Naive B cell (primary cell): Measurements from ENCODE around the gene HLA-DRB5. TPM values are rescaled to one million over a fixed set of nuclear protein-coding genes. Genes with fewer than 3 reads are reported as not detected.
A peak's percentile ranks its signal among the peaks of the same experiment; 100 is the strongest.
"Not testable (repeated sequence)": the region's sequence is repeated elsewhere in the genome, so short reads cannot be mapped to it uniquely, and the experiment has no call there.

Source experiments
- ATAC-seq, 2 donors: fragments of 150-1000 bp; cut with Tn5 transposase; 2 replicates each; pipeline ENCODE4 v1.10.0; 2021; ENCODE audit warnings: low read depth in 2 of 2, mild to moderate bottlenecking in 2 of 2, moderate library complexity in 2 of 2
- DNase-seq: peaks from one replicate; pipeline ENCODE4 v3.0.0; 2022
- H3K27ac Mint-ChIP-seq, 6 donors: one replicate each; pipeline ENCODE4 v1.8.0; 2020 to 2022; ENCODE audit warnings: mild to moderate bottlenecking in 6 of 6, mixed read lengths in 6 of 6, moderate library complexity in 5 of 6, inconsistent platforms in 2 of 6
- H3K27me3 Mint-ChIP-seq, 3 donors: one replicate each; pipeline ENCODE4 v1.8.0; 2021 to 2022; ENCODE audit warnings: mixed read lengths in 3 of 3, mild to moderate bottlenecking in 1 of 3
- H3K36me3 Mint-ChIP-seq, 2 donors: one replicate each; pipeline ENCODE4 v1.8.0; 2020 to 2022; ENCODE audit warnings: mixed read lengths in 2 of 2, inconsistent platforms in 1 of 2, mild to moderate bottlenecking in 1 of 2
- H3K4me1 Mint-ChIP-seq, 3 donors: one replicate each; pipeline ENCODE4 v1.8.0; 2020 to 2022; ENCODE audit warnings: mixed read lengths in 3 of 3, inconsistent platforms in 1 of 3, mild to moderate bottlenecking in 1 of 3, moderate library complexity in 1 of 3
- H3K4me3 Mint-ChIP-seq, 8 donors: one replicate each; pipeline ENCODE4 v1.8.0; 2020 to 2022; ENCODE audit warnings: mild to moderate bottlenecking in 8 of 8, mixed read lengths in 8 of 8, moderate library complexity in 8 of 8, inconsistent platforms in 2 of 8
- H3K9me3 Mint-ChIP-seq, 7 donors: one replicate each; pipeline ENCODE4 v1.8.0; 2020 to 2022; ENCODE audit warnings: mixed read lengths in 7 of 7, mild to moderate bottlenecking in 5 of 7, inconsistent platforms in 2 of 7, moderate library complexity in 1 of 7
- polyA plus RNA-seq, 6 donors: library from polyadenylated mRNA; unstranded; fragments of 300-500 nt; fragmentation: Illumina TruSeq; gene quantifications; one replicate each; pipeline ENCODE4 v1.2.3, GENCODE V29; 2021; ENCODE audit warnings: low read depth in 6 of 6

The HLA-DRB5 gene
- 1,000 to 10,000 TPM in 1 of 6 donors, 100 to 1,000 TPM in 2, 10 to 100 TPM in 3; 55.2 to 2,377 (median 210) TPM for polyA plus RNA-seq

GRCh38 chr6:32529697-32530430 is at the start of gene HLA-DRB5:
Gene HLA-DRB5 (minus strand): TSS chr6:32530287. CDS start chr6:32530224, 63 bp downstream.
- Mint-ChIP-seq H3K27ac (peak within 1 kb of the TSS; percentile 96 to 100 (median 99)), H3K4me1 (peaks cover 14 to 51% (median 43%) of the 10 kb centered on the region in 3 donors), H3K9me3 (no peaks in the 10 kb centered on the region), H3K27me3 (no peaks in the 10 kb centered on the region), H3K36me3 (peaks cover 0 to 33% of the 10 kb centered on the region in 2 donors), H3K4me3 (peak within 1 kb of the TSS; percentile 79 to 100 (median 98))
- peak; percentile 71 for DNase-seq
- ATAC-seq: peak; percentile 81 to 83

DNA sequence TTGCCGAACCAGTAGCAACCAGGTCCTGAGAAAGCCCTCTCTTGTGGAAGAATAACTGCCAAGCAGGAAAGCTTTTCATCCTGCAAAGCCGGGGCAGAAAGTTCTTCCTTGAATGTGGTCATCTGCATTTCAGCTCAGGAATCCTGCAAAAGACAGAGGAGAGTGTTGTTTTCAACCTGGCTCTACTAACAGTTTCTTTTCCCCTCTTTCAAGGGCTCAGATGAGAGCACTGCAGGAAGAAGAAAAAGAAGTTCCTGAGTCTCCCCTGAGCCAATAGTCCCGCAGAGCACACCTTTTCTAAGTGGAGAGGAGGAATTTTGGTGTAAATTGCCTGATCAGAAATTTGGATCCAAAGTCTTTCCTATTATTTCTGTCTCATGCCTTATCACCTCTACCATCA is 48.9 kb upstream of the HLA-DRB5 start:
- Mint-ChIP-seq H3K4me3 (peak overlapping the region in 5 of 8 donors; percentile 27 to 71 (median 66)), H3K36me3 (peaks cover 31 to 57% of the 10 kb centered on the region in 2 donors), H3K27ac (peak overlapping the region; percentile 65 to 100 (median 82)), H3K9me3 (peaks cover 0 to 4% (median 0%) of the 10 kb centered on the region in 7 donors), H3K27me3 (no peaks in the 10 kb centered on the region), H3K4me1 (peaks cover 41 to 64% (median 44%) of the 10 kb centered on the region in 3 donors)
- ATAC-seq (no peak), DNase-seq (no peak)

GRCh38 chr6:32577493-32577892 is 47.4 kb upstream of the HLA-DRB5 start:
- H3K4me1 Mint-ChIP-seq: peaks cover 34 to 61% (median 35%) of the 10 kb centered on the region in 3 donors
- H3K9me3 Mint-ChIP-seq, H3K27me3 Mint-ChIP-seq, DNase-seq, ATAC-seq: not testable (repeated sequence)
- H3K4me3 Mint-ChIP-seq: peak overlapping the region in 3 of 8 donors; percentile 6 to 69 (median 7)
- peaks cover 23 to 53% of the 10 kb centered on the region in 2 donors for H3K36me3 Mint-ChIP-seq
- H3K27ac Mint-ChIP-seq: peak overlapping the region; percentile 25 to 100 (median 74)

- Mint-ChIP-seq H3K4me3 (peak overlapping the region in 1 of 8 donors; percentile 2), H3K4me1 (peaks cover 22 to 52% (median 27%) of the 10 kb centered on the region in 3 donors), H3K27me3 (no peaks in the 10 kb centered on the region), H3K27ac (peak overlapping the region in 3 of 6 donors; percentile 8 to 100 (median 44)), H3K36me3 (peaks cover 13 to 44% of the 10 kb centered on the region in 2 donors), H3K9me3 (no peaks in the 10 kb centered on the region)
- ATAC-seq (peak in 1 of 2 donors; percentile 12), DNase-seq (no peak)
Observed at GRCh38 chr6:32576250-32576649, 46.2 kb upstream of the HLA-DRB5 start.

- Mint-ChIP-seq H3K27me3 (no peaks in the 10 kb centered on the region), H3K9me3 (no peaks in the 10 kb centered on the region), H3K4me1 (peaks cover 24 to 34% (median 30%) of the 10 kb centered on the region in 3 donors), H3K36me3 (no peaks in the 10 kb centered on the region), H3K4me3 (peak overlapping the region in 2 of 8 donors; percentile 45 to 71), H3K27ac (peak overlapping the region in 4 of 6 donors; percentile 64 to 87 (median 82))
- ATAC-seq: no peak
- DNase-seq: no peak
Observed at GRCh38 chr6:32570363-32570905, 40.3 kb upstream of the HLA-DRB5 start.

DNA sequence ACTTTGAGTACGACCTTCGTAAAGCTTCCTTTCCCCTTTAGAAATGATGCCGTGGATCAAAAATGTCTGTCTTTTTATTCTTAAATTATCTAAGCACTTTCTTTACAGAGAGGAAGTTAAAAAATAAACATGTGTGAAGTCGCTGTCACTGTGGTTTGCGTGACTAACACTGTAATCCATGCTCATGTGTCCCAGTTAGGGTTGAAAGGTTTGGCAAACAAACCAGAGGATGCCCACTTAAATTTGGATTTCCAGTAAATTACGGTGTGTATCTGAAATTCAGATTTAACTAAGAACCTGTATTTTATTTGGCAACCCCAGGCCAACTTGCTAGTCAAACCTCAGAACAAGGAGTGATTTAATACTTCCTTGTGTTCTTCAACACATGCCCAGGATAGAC is 38.5 kb upstream of the HLA-DRB5 start:
- H3K4me3 Mint-ChIP-seq: peak overlapping the region in 4 of 8 donors; percentile 26 to 75 (median 58)
- H3K4me1 Mint-ChIP-seq: peaks cover 24 to 31% (median 30%) of the 10 kb centered on the region in 3 donors
- ATAC-seq: peak; percentile 65 to 67
- H3K27me3 Mint-ChIP-seq: no peaks in the 10 kb centered on the region
- H3K36me3 Mint-ChIP-seq: no peaks in the 10 kb centered on the region
- H3K27ac Mint-ChIP-seq: peak overlapping the region in 3 of 6 donors; percentile 51 to 97 (median 85)
- no peaks in the 10 kb centered on the region for H3K9me3 Mint-ChIP-seq
- no peak for DNase-seq

DNA sequence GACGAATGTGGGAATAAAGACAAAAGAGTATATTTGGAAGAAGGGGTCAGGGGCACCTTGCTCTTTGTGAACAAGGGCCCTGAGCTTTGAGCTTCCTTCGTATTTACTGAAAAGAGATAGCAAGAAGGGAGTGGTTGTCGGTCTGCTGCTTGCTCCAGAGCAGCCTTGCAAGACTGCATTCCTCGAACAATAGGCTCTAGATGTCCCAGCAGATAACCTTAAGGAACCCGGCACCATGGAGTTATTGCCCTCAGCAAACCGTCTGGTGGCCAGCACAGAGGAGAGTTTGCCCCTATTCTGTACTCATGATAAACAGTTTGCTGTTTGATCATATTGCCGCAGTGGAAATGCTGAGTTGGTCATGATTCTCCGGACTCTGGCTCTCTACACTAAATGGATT is 36.9 kb upstream of the HLA-DRB5 start:
- Mint-ChIP-seq H3K27ac (no peak overlapping the region), H3K9me3 (no peaks in the 10 kb centered on the region)

GRCh38 chr6:32565511-32565910 is 35.4 kb upstream of the HLA-DRB5 start:
- no peaks in the 10 kb centered on the region for H3K27me3 Mint-ChIP-seq
- no peaks in the 10 kb centered on the region for H3K9me3 Mint-ChIP-seq
- ATAC-seq (no peak), DNase-seq (no peak)
- H3K36me3 Mint-ChIP-seq: no peaks in the 10 kb centered on the region
- peaks cover 17 to 22% (median 18%) of the 10 kb centered on the region in 3 donors for H3K4me1 Mint-ChIP-seq
- H3K4me3 Mint-ChIP-seq: no peak overlapping the region
- no peak overlapping the region for H3K27ac Mint-ChIP-seq

More for the DNA sequence above, 36.9 kb upstream of the HLA-DRB5 start:
- ATAC-seq (no peak), DNase-seq (no peak)
- peak overlapping the region in 2 of 8 donors; percentile 31 to 53 for H3K4me3 Mint-ChIP-seq
- peaks cover 24 to 30% (median 27%) of the 10 kb centered on the region in 3 donors for H3K4me1 Mint-ChIP-seq
- H3K36me3 Mint-ChIP-seq: no peaks in the 10 kb centered on the region
- H3K27me3 Mint-ChIP-seq: no peaks in the 10 kb centered on the region

GRCh38 chr6:32562940-32563339 is 32.9 kb upstream of the HLA-DRB5 start:
- DNase-seq: no peak
- peaks cover 0 to 10% of the 10 kb centered on the region in 2 donors for H3K36me3 Mint-ChIP-seq
- H3K4me1 Mint-ChIP-seq: peaks cover 7 to 17% (median 8%) of the 10 kb centered on the region in 3 donors
- H3K9me3 Mint-ChIP-seq: peaks cover 0 to 9% (median 0%) of the 10 kb centered on the region in 7 donors
- H3K27me3 Mint-ChIP-seq: no peaks in the 10 kb centered on the region
- no peak overlapping the region for H3K4me3 Mint-ChIP-seq
- no peak overlapping the region for H3K27ac Mint-ChIP-seq
- ATAC-seq: no peak

GRCh38 chr6:32559747-32560146 is 29.7 kb upstream of the HLA-DRB5 start:
- Mint-ChIP-seq H3K27ac (no peak overlapping the region), H3K4me1 (peaks cover 11 to 29% (median 14%) of the 10 kb centered on the region in 3 donors), H3K36me3 (peaks cover 0 to 10% of the 10 kb centered on the region in 2 donors), H3K9me3 (peaks cover 0 to 9% (median 0%) of the 10 kb centered on the region in 7 donors), H3K27me3 (no peaks in the 10 kb centered on the region), H3K4me3 (peak overlapping the region in 1 of 8 donors; percentile 91)
- ATAC-seq (no peak), DNase-seq (no peak)

GRCh38 chr6:32558426-32559057 is 28.5 kb upstream of the HLA-DRB5 start:
- peaks cover 0 to 10% of the 10 kb centered on the region in 2 donors for H3K36me3 Mint-ChIP-seq

GRCh38 chr6:32554116-32554965 is 24.3 kb upstream of the HLA-DRB5 start:
- Mint-ChIP-seq H3K27ac (peak overlapping the region in 4 of 6 donors; percentile 19 to 90 (median 50)), H3K4me1 (peaks cover 30 to 49% (median 40%) of the 10 kb centered on the region in 3 donors), H3K27me3 (no peaks in the 10 kb centered on the region), H3K4me3 (peak overlapping the region in 1 of 8 donors; percentile 65), H3K9me3 (peaks cover 0 to 1% (median 0%) of the 10 kb centered on the region in 7 donors), H3K36me3 (peaks cover 0 to 10% of the 10 kb centered on the region in 2 donors)
- no peak for ATAC-seq
- no peak for DNase-seq

More at GRCh38 chr6:32558426-32559057, 28.5 kb upstream of the HLA-DRB5 start:
- Mint-ChIP-seq H3K27ac (peak overlapping the region; percentile 37 to 98 (median 85)), H3K4me1 (peaks cover 19 to 41% (median 24%) of the 10 kb centered on the region in 3 donors), H3K4me3 (peak overlapping the region; percentile 59 to 91 (median 74)), H3K27me3 (no peaks in the 10 kb centered on the region), H3K9me3 (peaks cover 0 to 9% (median 0%) of the 10 kb centered on the region in 7 donors)
- peak; percentile 37 to 38 for ATAC-seq
- DNase-seq: no peak
